PC-3 (cell line): ENCODE data around the gene SNX21.

Experiments used
- EZH2 ChIP-seq: fragments of 300-600 bp; sonication (generic); IDR thresholded peaks from one replicate; pipeline ENCODE4 v1.6.1; 2017; ENCODE audit warnings: antibody characterized with exemption, mild to moderate bottlenecking, low read length; ENCODE audit not compliant: unreplicated experiment
- EZH2phosphoT487 ChIP-seq: fragments of 300-600 bp; sonication (generic); IDR thresholded peaks from 2 replicates; pipeline ENCODE4 v1.6.1; 2018; ENCODE audit warnings: mild to moderate bottlenecking, antibody characterized with exemption, low read length, borderline replicate concordance
- TF ChIP-seq, protein P1 (sequence below): fragments of 300-600 bp; sonication (generic); conservative IDR thresholded peaks from 2 replicates; pipeline ENCODE4 v1.5.1; 2017; ENCODE audit warnings: antibody characterized with exemption, low read depth, mild to moderate bottlenecking, low read length

DNA sequence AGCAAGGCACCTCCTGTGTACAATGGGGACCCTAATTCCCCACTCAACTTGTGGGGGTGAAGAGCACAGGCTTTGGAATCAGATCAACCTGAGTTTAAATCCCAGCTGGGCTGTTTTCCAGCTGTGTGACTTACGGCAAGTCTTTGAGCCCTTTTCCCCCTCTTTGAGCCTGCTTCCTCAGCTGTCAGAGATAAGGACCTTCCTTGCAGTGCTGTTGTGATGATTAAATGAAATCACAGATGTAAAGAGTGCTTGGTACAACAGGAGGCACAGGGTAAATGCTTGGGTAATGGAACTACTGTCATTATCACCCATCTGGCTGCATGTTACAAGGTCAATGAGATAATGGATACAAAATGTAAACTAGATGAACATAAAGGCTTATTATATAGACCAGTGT, 3.2 kb downstream of the SNX21 start:
- TF ChIP-seq, protein P1, sequence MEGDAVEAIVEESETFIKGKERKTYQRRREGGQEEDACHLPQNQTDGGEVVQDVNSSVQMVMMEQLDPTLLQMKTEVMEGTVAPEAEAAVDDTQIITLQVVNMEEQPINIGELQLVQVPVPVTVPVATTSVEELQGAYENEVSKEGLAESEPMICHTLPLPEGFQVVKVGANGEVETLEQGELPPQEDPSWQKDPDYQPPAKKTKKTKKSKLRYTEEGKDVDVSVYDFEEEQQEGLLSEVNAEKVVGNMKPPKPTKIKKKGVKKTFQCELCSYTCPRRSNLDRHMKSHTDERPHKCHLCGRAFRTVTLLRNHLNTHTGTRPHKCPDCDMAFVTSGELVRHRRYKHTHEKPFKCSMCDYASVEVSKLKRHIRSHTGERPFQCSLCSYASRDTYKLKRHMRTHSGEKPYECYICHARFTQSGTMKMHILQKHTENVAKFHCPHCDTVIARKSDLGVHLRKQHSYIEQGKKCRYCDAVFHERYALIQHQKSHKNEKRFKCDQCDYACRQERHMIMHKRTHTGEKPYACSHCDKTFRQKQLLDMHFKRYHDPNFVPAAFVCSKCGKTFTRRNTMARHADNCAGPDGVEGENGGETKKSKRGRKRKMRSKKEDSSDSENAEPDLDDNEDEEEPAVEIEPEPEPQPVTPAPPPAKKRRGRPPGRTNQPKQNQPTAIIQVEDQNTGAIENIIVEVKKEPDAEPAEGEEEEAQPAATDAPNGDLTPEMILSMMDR: no peak
- no peak for TF ChIP-seq EZH2phosphoT487
- no peak for TF ChIP-seq EZH2
